NB4 (cell line): Measurements from ENCODE around the gene IGF1.

Experiments
- DNase-seq: peaks from one replicate; pipeline ENCODE4 v3.0.0; 2010; ENCODE audit warnings: low read depth
- H3K4me3 ChIP-seq: one replicate; pipeline ENCODE4 v1.5.1; 2011; ENCODE audit warnings: mild to moderate bottlenecking, low read depth, low read length, moderate library complexity
- MYC ChIP-seq: IDR thresholded peaks from 2 replicates; pipeline ENCODE4 v1.6.1; 2011; ENCODE audit warnings: low read depth, low read length
- POLR2A ChIP-seq: IDR thresholded peaks from 2 replicates; pipeline ENCODE4 v1.6.1; 2011; ENCODE audit warnings: mild to moderate bottlenecking; ENCODE audit not compliant: insufficient read length; ENCODE audit errors: extremely low read depth
- TF ChIP-seq, protein P1 (sequence below): IDR thresholded peaks from 2 replicates; pipeline ENCODE4 v1.6.1; 2011; ENCODE audit warnings: low read depth, low read length
- TF ChIP-seq, protein P2 (sequence below): IDR thresholded peaks from one replicate; pipeline ENCODE4 v1.5.1; 2012; ENCODE audit warnings: low read depth, low read length

The IGF1 gene

DNA sequence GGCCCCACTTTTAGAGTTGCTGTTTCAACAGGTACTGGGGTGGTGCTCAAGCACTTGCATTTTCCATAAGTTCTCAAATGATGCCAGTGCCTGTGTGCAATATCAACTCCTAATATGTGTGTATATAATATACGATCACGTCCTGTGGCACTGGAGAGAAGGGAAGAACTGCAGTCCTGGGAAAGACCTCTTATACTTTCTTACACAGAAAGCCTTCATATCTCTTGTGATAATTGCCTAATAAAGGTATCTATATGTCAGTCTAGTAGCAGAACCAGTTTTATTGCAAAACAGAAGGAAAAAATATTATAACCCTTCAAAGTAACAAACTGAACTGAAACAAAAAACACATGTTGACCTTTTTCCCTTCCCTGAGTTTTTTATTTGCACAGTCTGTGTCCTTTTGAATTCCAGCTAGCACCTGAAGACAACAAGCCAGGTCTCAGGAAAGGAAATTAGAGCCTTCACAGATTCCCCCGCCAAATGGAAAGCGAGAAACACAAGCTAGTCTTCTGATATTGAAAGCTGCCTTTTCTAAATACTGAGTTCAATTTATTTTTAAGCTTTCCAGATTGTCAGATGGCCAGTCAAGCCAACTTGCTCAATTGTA is 44.4 kb downstream of the IGF1 start:
- no peak for DNase-seq
- H3K4me3 ChIP-seq: no peak overlapping the region
- TF ChIP-seq, protein P1, sequence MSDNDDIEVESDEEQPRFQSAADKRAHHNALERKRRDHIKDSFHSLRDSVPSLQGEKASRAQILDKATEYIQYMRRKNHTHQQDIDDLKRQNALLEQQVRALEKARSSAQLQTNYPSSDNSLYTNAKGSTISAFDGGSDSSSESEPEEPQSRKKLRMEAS: no peak
- no peak for TF ChIP-seq POLR2A
- TF ChIP-seq, protein P2, sequence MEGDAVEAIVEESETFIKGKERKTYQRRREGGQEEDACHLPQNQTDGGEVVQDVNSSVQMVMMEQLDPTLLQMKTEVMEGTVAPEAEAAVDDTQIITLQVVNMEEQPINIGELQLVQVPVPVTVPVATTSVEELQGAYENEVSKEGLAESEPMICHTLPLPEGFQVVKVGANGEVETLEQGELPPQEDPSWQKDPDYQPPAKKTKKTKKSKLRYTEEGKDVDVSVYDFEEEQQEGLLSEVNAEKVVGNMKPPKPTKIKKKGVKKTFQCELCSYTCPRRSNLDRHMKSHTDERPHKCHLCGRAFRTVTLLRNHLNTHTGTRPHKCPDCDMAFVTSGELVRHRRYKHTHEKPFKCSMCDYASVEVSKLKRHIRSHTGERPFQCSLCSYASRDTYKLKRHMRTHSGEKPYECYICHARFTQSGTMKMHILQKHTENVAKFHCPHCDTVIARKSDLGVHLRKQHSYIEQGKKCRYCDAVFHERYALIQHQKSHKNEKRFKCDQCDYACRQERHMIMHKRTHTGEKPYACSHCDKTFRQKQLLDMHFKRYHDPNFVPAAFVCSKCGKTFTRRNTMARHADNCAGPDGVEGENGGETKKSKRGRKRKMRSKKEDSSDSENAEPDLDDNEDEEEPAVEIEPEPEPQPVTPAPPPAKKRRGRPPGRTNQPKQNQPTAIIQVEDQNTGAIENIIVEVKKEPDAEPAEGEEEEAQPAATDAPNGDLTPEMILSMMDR: no peak
- no peak for TF ChIP-seq MYC

DNA sequence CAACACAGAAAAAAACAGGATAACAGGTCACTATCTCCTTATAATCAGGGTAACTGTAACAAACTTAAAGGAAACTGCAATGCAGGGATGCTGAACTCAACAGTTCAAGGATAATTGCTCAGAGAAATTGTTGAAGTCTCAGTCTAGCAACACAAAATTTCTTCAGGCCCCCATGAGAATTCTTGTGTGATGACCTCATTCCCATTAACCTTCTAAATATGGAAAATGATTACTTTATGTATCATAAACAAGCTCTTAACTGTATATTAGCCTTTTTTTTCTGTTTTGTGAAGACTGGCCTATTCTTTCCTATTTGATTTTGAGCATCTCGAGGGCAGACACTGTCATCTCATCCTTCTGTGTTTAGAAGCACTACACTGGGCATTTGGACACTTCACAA is 47.1 kb downstream of the IGF1 start:
- TF ChIP-seq, protein P1: no peak
- TF ChIP-seq, protein P2: no peak
- TF ChIP-seq POLR2A (no peak), MYC (no peak)
- no peak overlapping the region for H3K4me3 ChIP-seq

DNA sequence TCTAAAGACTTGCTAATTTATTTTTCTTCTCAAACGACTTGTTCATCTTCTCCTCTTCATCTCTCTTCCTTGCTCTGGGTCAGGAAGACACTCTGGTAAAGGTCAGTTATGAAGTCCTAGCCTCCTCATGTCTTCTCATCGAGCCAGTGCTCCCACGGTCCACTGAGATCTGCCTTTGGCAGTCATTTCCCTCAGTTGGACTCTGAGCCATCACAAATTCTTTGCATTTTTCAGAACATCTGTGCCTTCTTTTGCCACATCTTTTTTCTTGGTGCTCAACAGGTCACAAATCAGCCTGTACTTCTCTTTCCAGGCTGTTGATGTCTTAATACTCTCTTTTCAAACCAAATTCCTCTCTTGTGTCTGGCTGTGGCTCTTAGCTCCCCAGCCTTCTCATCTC is 49.7 kb downstream of the IGF1 start:
- H3K4me3 ChIP-seq: no peak overlapping the region
- TF ChIP-seq, protein P1: no peak
- TF ChIP-seq, protein P2: no peak
- no peak for TF ChIP-seq MYC
- no peak for DNase-seq

More for the DNA sequence above, 47.1 kb downstream of the IGF1 start:
- no peak for DNase-seq

DNA sequence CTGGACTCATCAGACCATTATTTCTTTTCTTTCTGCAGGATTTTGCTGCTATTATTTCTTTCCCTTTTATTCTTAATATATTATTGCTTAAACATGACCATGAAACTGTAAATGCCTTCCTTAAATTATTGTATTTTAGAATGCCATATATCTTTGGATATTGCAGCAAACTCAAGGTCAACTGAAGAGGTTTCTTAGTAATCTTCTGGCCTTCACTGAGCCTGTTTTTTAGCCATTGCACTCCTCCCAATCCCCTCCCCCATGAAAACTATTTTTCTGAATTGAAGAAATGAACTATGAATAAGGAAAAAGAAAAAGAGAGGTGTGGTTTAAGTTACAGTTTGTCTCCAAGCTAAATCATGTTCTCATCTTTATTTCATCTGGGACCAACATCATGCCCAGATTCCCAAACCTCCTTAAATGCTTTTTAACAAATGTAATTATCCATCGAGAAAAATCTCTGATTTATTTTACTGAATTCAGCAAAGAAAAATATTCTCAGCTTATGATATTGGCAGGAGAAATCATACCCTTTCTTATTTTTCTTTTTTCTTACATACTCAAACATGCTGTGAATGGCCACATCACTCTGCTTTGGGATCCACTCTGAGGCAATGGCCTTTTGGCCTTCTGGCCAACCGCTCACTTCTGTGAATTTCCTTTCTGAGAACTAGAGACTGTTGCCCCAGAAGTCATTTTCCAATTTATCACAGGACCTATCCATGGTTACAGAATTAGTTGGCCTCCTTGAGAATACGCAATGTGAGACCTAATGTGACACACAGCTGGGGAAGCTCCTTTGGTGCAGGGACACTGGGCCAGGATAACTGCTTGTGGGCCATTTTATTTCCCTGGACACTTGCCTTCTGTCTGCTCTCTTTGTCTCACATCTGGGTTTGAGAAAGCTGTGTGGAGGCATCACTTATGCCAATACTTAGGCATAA is 50.9 kb downstream of the IGF1 start:
- no peak for DNase-seq
- no peak overlapping the region for H3K4me3 ChIP-seq
- no peak for TF ChIP-seq POLR2A
- TF ChIP-seq MYC: no peak
- TF ChIP-seq, protein P2: no peak
- TF ChIP-seq, protein P1: no peak

- TF ChIP-seq MYC (no peak), POLR2A (no peak)
- TF ChIP-seq, protein P2: no peak
- TF ChIP-seq, protein P1: no peak
- no peak for DNase-seq
Measured at GRCh38 chr12:102427543-102427941, 52.8 kb downstream of the IGF1 start.

More at GRCh38 chr12:102427543-102427941, 52.8 kb downstream of the IGF1 start:
- no peak overlapping the region for H3K4me3 ChIP-seq
